Left ventricle myocardium inferior (tissue), 1 donor: ENCODE data around the gene LAMB4. TPM values are rescaled to one million over a fixed set of nuclear protein-coding genes. Genes with fewer than 3 reads are reported as not detected.

Experiments used
- DNase-seq: peaks from one replicate; pipeline ENCODE4 v3.0.0-alpha.2; 2020
- H3K27ac ChIP-seq: fragments of 200-600 bp; replicated peaks from 2 replicates; pipeline ENCODE4 v1.8.0; 2021
- H3K27me3 ChIP-seq: fragments of 200-600 bp; 2 replicates; pipeline ENCODE4 v1.8.0; 2021; ENCODE audit warnings: low read depth
- H3K36me3 ChIP-seq: fragments of 200-600 bp; 2 replicates; pipeline ENCODE4 v1.8.0; 2021
- H3K4me1 ChIP-seq: fragments of 200-600 bp; 2 replicates; pipeline ENCODE4 v1.8.0; 2021
- H3K4me3 ChIP-seq: fragments of 200-600 bp; 2 replicates; pipeline ENCODE4 v1.8.0; 2021; ENCODE audit warnings: mild to moderate bottlenecking, moderate library complexity
- H3K9me3 ChIP-seq: fragments of 200-600 bp; replicated peaks from 2 replicates; pipeline ENCODE4 v1.8.0; 2021
- intact Hi-C: fragments of 100-400 bp; cut with micrococcal nuclease; formaldehyde crosslinking; loops from one replicate; pipeline ENCODE4 v1.11.0; 2022
- total RNA-seq: library from RNA; stranded (reverse); fragmentation: NEBNext Ultra II Directional; extraction: Animal tissue kit (Norgen Biotek cat#: 25700); gene quantifications from one replicate; pipeline ENCODE4 v1.2.1, GENCODE V29; 2021
- TF ChIP-seq, protein P1 (sequence below): fragments of 200-600 bp; IDR thresholded peaks from 2 replicates; pipeline ENCODE4 v1.8.0; 2021; ENCODE audit warnings: antibody characterized with exemption, mild to moderate bottlenecking, borderline replicate concordance
- donor health status: DM: no; HTN: yes; CAD: no; lungs with severe emphysema.

Gene LAMB4
- total RNA-seq, 1 donor from 2014 or later: 0.33 TPM

DNA sequence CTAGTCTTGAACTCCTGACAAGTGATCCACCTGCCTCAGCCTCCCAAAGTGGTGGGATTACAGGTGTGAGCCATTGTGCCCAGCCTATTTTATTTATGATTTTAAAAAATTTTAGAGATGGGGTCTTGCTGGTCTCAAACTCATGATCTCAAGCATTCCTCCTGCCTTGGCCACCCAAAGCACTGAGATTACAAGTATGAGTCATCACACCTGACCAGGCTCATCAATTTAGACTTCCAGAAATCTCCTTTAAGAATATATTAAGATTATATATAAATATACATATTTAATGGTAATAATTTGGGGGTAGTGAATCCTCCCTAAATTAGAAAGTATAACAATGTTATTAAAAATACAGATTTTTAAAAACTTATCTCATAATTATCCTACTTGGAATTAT, 156.3 kb downstream of the LAMB4 start:
- peaks cover 73% of the 10 kb centered on the region for H3K4me1 ChIP-seq

More for the DNA sequence above, 156.3 kb downstream of the LAMB4 start:
- H3K27ac ChIP-seq: peak overlapping the region; percentile 91
- intact Hi-C loops: no loop called here
- H3K36me3 ChIP-seq: peaks cover 41% of the 10 kb centered on the region
- no peak overlapping the region for H3K4me3 ChIP-seq
- TF ChIP-seq, protein P1, sequence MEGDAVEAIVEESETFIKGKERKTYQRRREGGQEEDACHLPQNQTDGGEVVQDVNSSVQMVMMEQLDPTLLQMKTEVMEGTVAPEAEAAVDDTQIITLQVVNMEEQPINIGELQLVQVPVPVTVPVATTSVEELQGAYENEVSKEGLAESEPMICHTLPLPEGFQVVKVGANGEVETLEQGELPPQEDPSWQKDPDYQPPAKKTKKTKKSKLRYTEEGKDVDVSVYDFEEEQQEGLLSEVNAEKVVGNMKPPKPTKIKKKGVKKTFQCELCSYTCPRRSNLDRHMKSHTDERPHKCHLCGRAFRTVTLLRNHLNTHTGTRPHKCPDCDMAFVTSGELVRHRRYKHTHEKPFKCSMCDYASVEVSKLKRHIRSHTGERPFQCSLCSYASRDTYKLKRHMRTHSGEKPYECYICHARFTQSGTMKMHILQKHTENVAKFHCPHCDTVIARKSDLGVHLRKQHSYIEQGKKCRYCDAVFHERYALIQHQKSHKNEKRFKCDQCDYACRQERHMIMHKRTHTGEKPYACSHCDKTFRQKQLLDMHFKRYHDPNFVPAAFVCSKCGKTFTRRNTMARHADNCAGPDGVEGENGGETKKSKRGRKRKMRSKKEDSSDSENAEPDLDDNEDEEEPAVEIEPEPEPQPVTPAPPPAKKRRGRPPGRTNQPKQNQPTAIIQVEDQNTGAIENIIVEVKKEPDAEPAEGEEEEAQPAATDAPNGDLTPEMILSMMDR: no peak
- no peak for DNase-seq
- no peaks in the 10 kb centered on the region for H3K27me3 ChIP-seq
- H3K9me3 ChIP-seq: no peaks in the 10 kb centered on the region

Other genes with a start within 250 kb of the LAMB4 start
- 342 TPM for gene DLD, start 239.2 kb downstream of the LAMB4 start, total RNA-seq
- 60.0 TPM for gene LAMB1, start 127.2 kb downstream of the LAMB4 start, total RNA-seq